GM10266 (cell line): ENCODE measurements around the gene PLXNA1.

ENCODE experiments used
- DNase-seq: peaks from one replicate; pipeline ENCODE4 v3.0.0; 2012; ENCODE audit errors: extremely low spot score
- CTCF ChIP-seq: IDR thresholded peaks from 2 replicates; pipeline ENCODE4 v1.5.1; 2012; ENCODE audit warnings: mild to moderate bottlenecking, low read depth; ENCODE audit not compliant: control insufficient read depth, insufficient read depth; ENCODE audit errors: missing control alignments

PLXNA1 gene

GRCh38 chr3:127032296-127032990, 49.5 kb downstream of the PLXNA1 start:
- DNase-seq = no peak
- no peak for TF ChIP-seq CTCF
